Measurements from ENCODE around the gene EMP2. TPM values are rescaled to one million over a fixed set of nuclear protein-coding genes. Genes with fewer than 3 reads are reported as not detected.
"Not testable (repeated sequence)": the region's sequence is repeated elsewhere in the genome, so short reads cannot be mapped to it uniquely, and the experiment has no call there.

The EMP2 gene
- total RNA-seq, result 138 TPM

DNA sequence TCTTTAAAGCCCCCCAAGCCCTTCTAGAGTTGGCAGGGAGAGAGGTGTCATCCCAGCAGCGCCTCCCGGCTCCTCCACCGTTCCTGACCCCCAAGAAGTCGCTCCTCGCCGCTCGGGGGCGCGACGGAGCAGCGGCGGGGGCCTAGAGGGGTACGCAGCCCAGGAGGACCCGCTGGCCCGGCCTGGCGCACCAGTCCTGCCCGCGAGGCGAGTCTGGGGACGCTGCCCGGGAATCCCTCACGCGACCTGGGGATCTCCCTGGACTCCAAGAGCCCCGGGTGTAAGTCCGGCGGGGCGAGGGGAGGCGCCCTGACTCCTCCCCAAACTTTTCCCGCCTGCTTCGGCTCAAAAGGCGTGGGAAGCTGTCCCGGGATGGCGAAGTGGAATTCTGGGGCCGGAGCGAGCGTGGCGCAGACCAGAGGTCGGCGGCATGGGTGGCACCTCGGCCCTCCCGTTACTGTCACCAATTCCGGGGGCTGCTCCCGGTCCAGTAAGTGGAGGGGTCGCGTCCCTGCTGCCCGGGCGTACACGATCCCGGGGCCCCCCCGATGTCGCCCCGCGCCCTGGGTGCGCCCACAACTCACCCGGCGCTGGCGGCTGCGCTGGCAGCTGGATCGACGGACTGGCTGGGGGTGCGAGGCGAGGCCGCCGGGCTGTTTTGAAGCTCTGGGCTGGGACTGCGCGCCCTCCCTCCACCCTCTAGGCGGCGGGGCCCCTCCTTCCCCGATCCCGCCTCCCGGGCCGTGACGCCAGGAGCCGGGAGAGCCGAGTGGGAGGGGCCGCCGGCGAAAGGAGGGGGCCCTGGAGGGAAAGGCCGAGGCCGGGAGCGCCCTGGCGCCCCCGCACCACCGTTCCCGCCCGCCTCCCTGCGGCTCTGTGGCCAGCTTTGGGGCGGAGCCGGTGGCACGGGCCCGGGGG, at the start of gene EMP2:
Gene EMP2, minus strand, starts transcription at position 634 of the 918 bp plus-strand sequence. CDS start 32,981 bp downstream, outside the sequence.
- peak; percentile 90 for DNase-seq (ENCODE audit: low spot score)
- intact Hi-C loops (cut with DNase I), result no loop called here
- peak; percentile 93 for ATAC-seq

DNA sequence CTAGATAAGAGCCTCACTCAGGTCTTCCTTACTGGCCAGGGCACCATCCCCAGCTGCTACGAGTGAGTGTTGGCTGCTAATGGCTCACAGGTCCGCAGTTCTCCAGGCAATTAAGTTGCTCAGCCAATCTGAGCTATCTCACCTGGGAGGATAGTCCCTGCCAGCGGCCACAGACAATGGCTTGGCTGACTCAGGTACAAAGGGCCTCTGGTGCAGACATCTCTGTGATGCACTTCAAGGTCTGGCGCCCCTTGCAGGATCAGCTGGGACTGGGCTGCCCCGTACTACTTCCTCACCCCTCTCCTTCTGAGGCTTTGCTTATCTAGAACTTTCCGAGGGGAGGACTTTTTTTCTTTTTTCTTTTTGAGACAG, 49.2 kb upstream of the EMP2 start:
- ATAC-seq (no peak), DNase-seq (ENCODE audit: low spot score) (no peak)
- intact Hi-C loops (cut with DNase I), result loop anchor here (10.0 kb wide), 2 partner anchors 85 to 1765 kb away; partner anchors contain the start of gene CARHSP1

DNA sequence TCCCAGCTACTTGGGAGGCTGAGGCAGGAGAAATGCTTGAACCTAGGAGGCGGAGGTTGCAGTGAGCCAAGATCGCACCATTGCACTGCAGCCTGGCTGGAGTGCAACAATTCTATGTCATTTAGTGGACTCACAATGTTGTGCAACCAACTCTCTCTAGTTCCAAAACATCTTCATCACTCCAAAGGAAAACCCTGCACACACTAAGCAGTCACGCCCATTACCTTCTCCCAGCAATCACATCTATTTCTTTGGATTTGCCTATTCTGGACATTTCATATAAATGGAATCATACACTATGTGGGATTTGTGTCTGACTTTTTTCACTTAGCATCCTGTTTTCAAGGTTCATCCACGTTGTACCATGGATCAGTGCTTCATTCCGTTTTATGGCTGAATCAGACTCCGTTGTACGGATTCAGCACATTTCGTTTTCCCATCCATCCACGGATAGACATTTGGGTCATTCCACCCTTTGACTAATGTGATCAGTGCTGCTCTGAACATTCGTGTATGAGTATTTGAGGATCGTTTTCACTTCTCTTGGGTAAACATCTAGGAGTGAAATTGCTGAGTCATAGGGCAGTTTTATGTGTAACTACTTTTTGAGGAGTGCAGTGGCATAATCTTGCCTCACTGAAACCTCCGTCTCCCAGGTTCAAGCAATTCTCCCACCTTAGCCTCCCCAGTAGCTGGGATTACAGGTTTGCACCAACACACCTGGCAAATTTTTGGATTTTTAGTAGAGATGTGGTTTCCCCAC, 45.4 kb upstream of the EMP2 start:
- no peak for DNase-seq (ENCODE audit: low spot score)
- no peak for ATAC-seq
- intact Hi-C loops (cut with DNase I), result loop anchor here (10.0 kb wide), 2 partner anchors 81 to 1761 kb away; partner anchors contain the start of gene CARHSP1

DNA sequence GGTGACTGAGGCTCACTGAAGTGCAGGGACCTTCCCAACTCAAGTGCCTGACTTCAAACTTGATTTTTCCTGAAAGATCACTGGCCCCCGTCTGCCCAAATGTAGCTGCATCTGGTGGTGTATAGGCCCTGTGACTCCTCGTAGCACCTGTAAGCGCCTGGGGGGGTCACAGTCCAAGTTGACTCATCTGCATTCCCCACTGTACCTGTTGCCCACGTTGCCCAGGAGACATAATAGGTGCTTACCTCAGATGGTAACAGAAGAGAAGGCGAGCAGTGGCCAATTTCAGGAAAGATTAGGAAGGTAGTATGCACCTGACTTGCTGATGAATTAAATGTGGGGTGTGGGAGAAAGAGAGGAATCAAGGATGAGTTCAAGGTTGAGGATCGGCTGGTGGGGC, 44.1 kb upstream of the EMP2 start:
- DNase-seq (ENCODE audit: low spot score), result no peak
- intact Hi-C loops (cut with DNase I), result loop anchor here (10.0 kb wide), 2 partner anchors 80 to 1760 kb away; partner anchors contain the start of gene CARHSP1

GRCh38 chr16:10623059-10623458, 42.7 kb upstream of the EMP2 start:
- intact Hi-C loops (cut with DNase I), result loop anchor here (10.0 kb wide), 2 partner anchors 78 to 1758 kb away; partner anchors contain the start of gene CARHSP1
- DNase-seq (ENCODE audit: low spot score), result no peak
- no peak for ATAC-seq

More for the DNA sequence above, 44.1 kb upstream of the EMP2 start:
- ATAC-seq, result no peak

GRCh38 chr16:10622036-10622921, 41.9 kb upstream of the EMP2 start:
- ATAC-seq (peak; percentile 32), DNase-seq (ENCODE audit: low spot score) (no peak)
- intact Hi-C loops (cut with DNase I), result loop anchor here (10.0 kb wide), 2 partner anchors 77 to 1757 kb away; partner anchors contain the start of gene CARHSP1

- intact Hi-C loops (cut with DNase I), result loop anchor here (10.0 kb wide), 2 partner anchors 77 to 1757 kb away; partner anchors contain the start of gene CARHSP1
- ATAC-seq; DNase-seq (ENCODE audit: low spot score): not testable (repeated sequence)
These were observed 41.0 kb upstream of the EMP2 start for GRCh38 chr16:10621216-10621949.

DNA sequence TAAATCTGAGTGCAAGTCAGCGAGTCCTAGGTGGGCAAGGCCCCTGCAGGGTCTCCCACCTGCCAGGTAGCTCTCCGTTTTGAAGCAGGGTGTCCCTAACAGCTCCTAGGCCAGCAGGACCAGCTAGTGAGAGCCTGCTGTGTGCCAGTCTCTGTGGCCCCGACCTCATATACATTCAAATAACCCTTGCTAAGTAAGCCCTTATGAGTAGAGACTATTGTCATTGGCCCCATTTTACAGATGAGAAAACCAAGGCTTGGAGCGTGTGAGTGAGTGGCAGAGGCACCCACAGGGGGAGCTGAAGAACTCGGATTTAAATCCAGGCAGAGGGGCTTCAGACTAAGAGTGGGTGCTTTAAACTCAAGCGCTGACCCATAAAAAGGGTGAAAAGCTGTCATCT, 39.7 kb upstream of the EMP2 start:
- intact Hi-C loops (cut with DNase I), result loop anchor here (10.0 kb wide), 2 partner anchors 75 to 1755 kb away; partner anchors contain the start of gene CARHSP1
- ATAC-seq (no peak), DNase-seq (ENCODE audit: low spot score) (no peak)

GRCh38 chr16:10619271-10619849, 39.0 kb upstream of the EMP2 start:
- DNase-seq (ENCODE audit: low spot score) (peak; percentile 79), ATAC-seq (peak; percentile 51)
- intact Hi-C loops (cut with DNase I), result no loop called here

DNA sequence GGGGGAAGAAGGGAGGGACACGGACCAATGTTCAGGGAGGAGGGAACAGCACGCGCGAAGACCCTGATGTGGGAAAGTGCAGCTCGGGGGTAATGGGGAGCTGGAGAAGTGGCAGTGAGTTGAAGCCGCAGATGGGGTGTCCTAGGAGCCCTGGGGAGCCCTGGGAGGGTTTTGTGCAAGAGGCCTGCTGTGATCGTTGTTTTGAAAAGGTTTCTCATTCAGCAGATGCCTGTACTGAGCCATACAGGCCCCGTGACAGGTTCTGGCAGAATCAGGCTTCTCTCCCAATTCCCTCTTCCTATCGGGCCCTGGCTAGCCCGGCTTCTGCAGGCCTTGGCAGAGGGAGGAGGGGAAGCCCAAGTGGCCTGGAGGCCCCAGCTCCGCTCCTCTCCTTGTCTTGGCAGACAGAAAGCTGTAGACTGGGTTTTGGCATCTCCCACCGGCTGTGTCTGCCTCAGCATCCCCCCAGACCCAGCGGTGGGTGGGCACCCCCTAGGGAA, 38.4 kb upstream of the EMP2 start:
- no peak for DNase-seq (ENCODE audit: low spot score)
- intact Hi-C loops (cut with DNase I), result no loop called here

GRCh38 chr16:10617662-10618420, 37.4 kb upstream of the EMP2 start:
- no peak for ATAC-seq
- intact Hi-C loops (cut with DNase I), result no loop called here
- DNase-seq (ENCODE audit: low spot score), result no peak

More for the DNA sequence above, 38.4 kb upstream of the EMP2 start:
- ATAC-seq, result no peak

GRCh38 chr16:10616756-10617640, 36.6 kb upstream of the EMP2 start:
- DNase-seq (ENCODE audit: low spot score), result peak; percentile 86
- peak; percentile 84 for ATAC-seq
- intact Hi-C loops (cut with DNase I), result no loop called here

- intact Hi-C loops (cut with DNase I), result no loop called here
- DNase-seq (ENCODE audit: low spot score), result no peak
- ATAC-seq, result no peak
These were observed 36.0 kb upstream of the EMP2 start for GRCh38 chr16:10616419-10616755.

GRCh38 chr16:10614685-10615084, 34.3 kb upstream of the EMP2 start:
- ATAC-seq (no peak), DNase-seq (ENCODE audit: low spot score) (no peak)
- intact Hi-C loops (cut with DNase I), result no loop called here

DNA sequence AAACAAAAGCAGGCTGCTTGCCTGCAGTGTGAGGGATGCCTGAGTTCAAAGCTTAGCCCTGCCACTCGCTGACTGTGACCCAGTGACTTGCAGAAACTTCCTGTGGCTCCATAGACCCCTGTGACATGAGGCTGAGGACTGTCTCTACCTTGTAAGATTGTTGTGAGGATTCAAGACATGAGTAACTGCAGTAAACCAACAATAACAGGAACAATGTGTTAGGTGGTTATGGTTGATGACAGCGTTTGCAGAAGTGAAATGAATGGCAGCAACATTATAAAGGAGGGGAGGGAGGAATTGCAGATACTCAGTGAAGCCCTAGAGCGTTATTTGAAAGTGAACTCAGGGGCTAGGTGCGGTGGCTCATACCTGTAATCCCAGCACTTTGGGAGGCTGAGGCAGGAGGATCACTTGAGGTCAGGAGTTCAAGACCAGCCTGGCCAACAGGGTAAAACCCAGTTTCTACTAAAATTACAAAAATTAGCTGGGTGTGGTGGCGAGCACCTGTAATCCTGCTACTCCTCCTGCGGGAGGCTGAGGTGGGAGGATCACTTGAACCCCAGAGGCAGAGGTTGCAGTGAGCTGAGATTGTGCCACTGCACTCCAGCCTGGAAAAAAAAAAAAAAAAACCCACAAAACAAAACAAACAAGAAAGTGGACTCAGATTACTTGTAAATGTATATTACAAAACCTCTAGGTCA, 33.5 kb upstream of the EMP2 start:
- DNase-seq (ENCODE audit: low spot score) (no peak), ATAC-seq (no peak)

More for the DNA sequence above, 33.5 kb upstream of the EMP2 start:
- intact Hi-C loops (cut with DNase I), result no loop called here
